K562 (cell line): ENCODE data around the gene CCDC187. TPM values are rescaled to one million over a fixed set of nuclear protein-coding genes. Genes with fewer than 3 reads are reported as not detected.

ENCODE experiments used
- EHMT2 ChIP-seq: fragments of 450-650 bp; IDR thresholded peaks from 2 replicates; pipeline ENCODE4 v1.6.1; 2018; ENCODE audit warnings: antibody characterized with exemption
- FOXK2 ChIP-seq, 2 experiments: fragments of 450-650 bp; IDR thresholded peaks in 1 of 2; conservative IDR thresholded peaks in 1 of 2; 2 replicates each; pipeline ENCODE4 v1.6.1; 2016; ENCODE audit warnings: low read depth in 2 of 2, mild to moderate bottlenecking in 1 of 2
- GABPB1 ChIP-seq: sonication (generic); formaldehyde crosslinking; IDR thresholded peaks from 2 replicates; pipeline ENCODE4 v1.8.0; 2022; ENCODE audit warnings: mild to moderate bottlenecking, missing genetic modification reagents
- IRF2 ChIP-seq: sonication (generic); formaldehyde crosslinking; IDR thresholded peaks from 2 replicates; pipeline ENCODE4 v1.8.1; 2022; ENCODE audit warnings: mild to moderate bottlenecking, missing genetic modification reagents
- NCOA1 ChIP-seq: fragments of 450-650 bp; IDR thresholded peaks from 2 replicates; pipeline ENCODE4 v1.6.1; 2016; ENCODE audit warnings: low read depth
- NR2F6 ChIP-seq: fragments of 450-650 bp; formaldehyde crosslinking; IDR thresholded peaks from 2 replicates; pipeline ENCODE4 v1.4.0; 2020; ENCODE audit warnings: mild to moderate bottlenecking
- SAFB2 ChIP-seq: fragments of 200-400 bp; formaldehyde crosslinking; IDR thresholded peaks from 2 replicates; pipeline ENCODE4 v1.6.1; 2018; ENCODE audit warnings: borderline replicate concordance, low read length, low read depth, moderate library complexity; ENCODE audit not compliant: severe bottlenecking
- TRIM25 ChIP-seq: fragments of 450-650 bp; IDR thresholded peaks from 2 replicates; pipeline ENCODE4 v1.7.0; 2016; ENCODE audit warnings: borderline replicate concordance
- ZNF140 ChIP-seq: fragments of 250-450 bp; sonication (Bioruptor Pico); IDR thresholded peaks from 2 replicates; pipeline ENCODE4 v1.8.0; 2021; ENCODE audit warnings: moderate library complexity, mild to moderate bottlenecking, inconsistent platforms
- ZNF239 ChIP-seq: fragments of 250-450 bp; sonication (Bioruptor Pico); IDR thresholded peaks from 2 replicates; pipeline ENCODE4 v1.4.0; 2020; ENCODE audit warnings: mild to moderate bottlenecking
- polyA plus RNA-seq, 8 experiments: library from polyadenylated mRNA; depleted of rRNA in 4 of 8; stranded (reverse) in 5 of 8; unstranded in 3 of 8; fragments of >200 nt; fragmentation: Nextera tagmentation in 2 of 8; fragmentation: Illumina TruSeq in 1 of 8; extraction: Ambion mirVana in 2 of 8; extraction: Trizol in 1 of 8; gene quantifications; 2 replicates each; pipeline versions ENCODE4 v1.2.1 to v1.2.3, GENCODE V29; 2011 to 2014; ENCODE audit warnings: inconsistent platforms in 1 of 8, missing spikeins in 1 of 8
- total RNA-seq, 7 experiments: library from RNA; depleted of rRNA in 6 of 7; stranded (reverse); fragments of >200 nt in 6 of 7; fragmentation: Illumina TruSeq in 2 of 7; extraction: Trizol in 2 of 7; gene quantifications; 2 replicates each; pipeline versions ENCODE4 v1.2.1 to v1.2.3, GENCODE V29; 2011 to 2021; ENCODE audit warnings: low replicate concordance in 1 of 7
- TF ChIP-seq, protein P1 (sequence below), 2 experiments: fragments of 450-650 bp; formaldehyde crosslinking in 1 of 2; IDR thresholded peaks; 2 replicates each; pipeline versions ENCODE4 v1.4.0 to v1.6.1; 2014 to 2020; ENCODE audit warnings: mild to moderate bottlenecking in 2 of 2, borderline replicate concordance in 1 of 2, low read depth in 1 of 2
- TF ChIP-seq, protein P2 (sequence below): sonication (generic); formaldehyde crosslinking; IDR thresholded peaks from 2 replicates; pipeline ENCODE4 v1.5.0; 2020; ENCODE audit warnings: missing genetic modification reagents
- TF ChIP-seq, protein P3 (sequence below): IDR thresholded peaks from 2 replicates; pipeline ENCODE4 v1.6.1; 2011; ENCODE audit warnings: borderline replicate concordance, low read depth, mild to moderate bottlenecking, moderate library complexity, low read length; ENCODE audit not compliant: insufficient read depth, poor library complexity, severe bottlenecking

CCDC187 gene
- total and polyA plus RNA-seq, 9 of the 15 experiments (the other 6 are each of a cell fraction or from before 2014, with no cell fraction given) = not detected

DNA sequence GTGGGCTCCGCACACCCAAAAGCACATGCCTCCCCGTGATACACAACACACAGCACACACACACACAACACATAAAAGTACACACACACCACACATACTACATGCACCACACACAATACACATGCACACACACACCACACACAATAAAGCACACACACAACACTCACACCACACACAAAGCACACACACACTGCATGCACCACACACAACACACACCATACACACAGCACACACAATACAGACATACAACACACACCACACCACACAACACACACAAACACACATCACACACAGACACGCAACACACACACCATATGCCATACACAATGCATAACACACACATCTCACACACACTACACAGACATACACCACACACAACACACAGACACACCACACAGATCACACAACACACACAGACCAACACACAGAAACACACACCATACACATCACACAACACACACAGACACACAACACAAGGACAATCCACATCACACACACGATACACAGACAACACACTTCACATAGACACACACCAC, 3.4 kb upstream of the CCDC187 start (continued):
- TF ChIP-seq, protein P1, sequence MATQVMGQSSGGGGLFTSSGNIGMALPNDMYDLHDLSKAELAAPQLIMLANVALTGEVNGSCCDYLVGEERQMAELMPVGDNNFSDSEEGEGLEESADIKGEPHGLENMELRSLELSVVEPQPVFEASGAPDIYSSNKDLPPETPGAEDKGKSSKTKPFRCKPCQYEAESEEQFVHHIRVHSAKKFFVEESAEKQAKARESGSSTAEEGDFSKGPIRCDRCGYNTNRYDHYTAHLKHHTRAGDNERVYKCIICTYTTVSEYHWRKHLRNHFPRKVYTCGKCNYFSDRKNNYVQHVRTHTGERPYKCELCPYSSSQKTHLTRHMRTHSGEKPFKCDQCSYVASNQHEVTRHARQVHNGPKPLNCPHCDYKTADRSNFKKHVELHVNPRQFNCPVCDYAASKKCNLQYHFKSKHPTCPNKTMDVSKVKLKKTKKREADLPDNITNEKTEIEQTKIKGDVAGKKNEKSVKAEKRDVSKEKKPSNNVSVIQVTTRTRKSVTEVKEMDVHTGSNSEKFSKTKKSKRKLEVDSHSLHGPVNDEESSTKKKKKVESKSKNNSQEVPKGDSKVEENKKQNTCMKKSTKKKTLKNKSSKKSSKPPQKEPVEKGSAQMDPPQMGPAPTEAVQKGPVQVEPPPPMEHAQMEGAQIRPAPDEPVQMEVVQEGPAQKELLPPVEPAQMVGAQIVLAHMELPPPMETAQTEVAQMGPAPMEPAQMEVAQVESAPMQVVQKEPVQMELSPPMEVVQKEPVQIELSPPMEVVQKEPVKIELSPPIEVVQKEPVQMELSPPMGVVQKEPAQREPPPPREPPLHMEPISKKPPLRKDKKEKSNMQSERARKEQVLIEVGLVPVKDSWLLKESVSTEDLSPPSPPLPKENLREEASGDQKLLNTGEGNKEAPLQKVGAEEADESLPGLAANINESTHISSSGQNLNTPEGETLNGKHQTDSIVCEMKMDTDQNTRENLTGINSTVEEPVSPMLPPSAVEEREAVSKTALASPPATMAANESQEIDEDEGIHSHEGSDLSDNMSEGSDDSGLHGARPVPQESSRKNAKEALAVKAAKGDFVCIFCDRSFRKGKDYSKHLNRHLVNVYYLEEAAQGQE (IDR thresholded peaks at IDR 0.05; ENCODE audit: borderline replicate concordance) = no peak
- TF ChIP-seq, protein P1 (CRISPR knock-in tag; IDR thresholded peaks at IDR 0.05; ENCODE audit: low read depth) = no peak
- TF ChIP-seq EHMT2 (0 out of 2 replicates have a peak, but pooled peaks have one; percentile 54), GABPB1 (CRISPR knock-in tag) (no peak), IRF2 (CRISPR knock-in tag) (no peak), FOXK2 (conservative IDR thresholded peaks at IDR 0.05 in 1 of 2, IDR thresholded peaks at IDR 0.05 in 1 of 2; ENCODE audit: low read depth in 2 of 2) (0 out of 4 replicates have a peak, but pooled peaks of 1 of the 2 experiments have one; percentile 26), ZNF239 (CRISPR knock-in tag) (no peak), SAFB2 (no peak), NR2F6 (CRISPR knock-in tag) (no peak), ZNF140 (CRISPR knock-in tag) (no peak), TRIM25 (peak; percentile 65; the same call in 1 of the 2 replicates), NCOA1 (no peak)
- TF ChIP-seq, protein P2, sequence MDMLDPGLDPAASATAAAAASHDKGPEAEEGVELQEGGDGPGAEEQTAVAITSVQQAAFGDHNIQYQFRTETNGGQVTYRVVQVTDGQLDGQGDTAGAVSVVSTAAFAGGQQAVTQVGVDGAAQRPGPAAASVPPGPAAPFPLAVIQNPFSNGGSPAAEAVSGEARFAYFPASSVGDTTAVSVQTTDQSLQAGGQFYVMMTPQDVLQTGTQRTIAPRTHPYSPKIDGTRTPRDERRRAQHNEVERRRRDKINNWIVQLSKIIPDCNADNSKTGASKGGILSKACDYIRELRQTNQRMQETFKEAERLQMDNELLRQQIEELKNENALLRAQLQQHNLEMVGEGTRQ (CRISPR knock-in tag) = no peak
- TF ChIP-seq, protein P3, sequence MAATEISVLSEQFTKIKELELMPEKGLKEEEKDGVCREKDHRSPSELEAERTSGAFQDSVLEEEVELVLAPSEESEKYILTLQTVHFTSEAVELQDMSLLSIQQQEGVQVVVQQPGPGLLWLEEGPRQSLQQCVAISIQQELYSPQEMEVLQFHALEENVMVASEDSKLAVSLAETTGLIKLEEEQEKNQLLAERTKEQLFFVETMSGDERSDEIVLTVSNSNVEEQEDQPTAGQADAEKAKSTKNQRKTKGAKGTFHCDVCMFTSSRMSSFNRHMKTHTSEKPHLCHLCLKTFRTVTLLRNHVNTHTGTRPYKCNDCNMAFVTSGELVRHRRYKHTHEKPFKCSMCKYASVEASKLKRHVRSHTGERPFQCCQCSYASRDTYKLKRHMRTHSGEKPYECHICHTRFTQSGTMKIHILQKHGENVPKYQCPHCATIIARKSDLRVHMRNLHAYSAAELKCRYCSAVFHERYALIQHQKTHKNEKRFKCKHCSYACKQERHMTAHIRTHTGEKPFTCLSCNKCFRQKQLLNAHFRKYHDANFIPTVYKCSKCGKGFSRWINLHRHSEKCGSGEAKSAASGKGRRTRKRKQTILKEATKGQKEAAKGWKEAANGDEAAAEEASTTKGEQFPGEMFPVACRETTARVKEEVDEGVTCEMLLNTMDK = no peak
